Immature natural killer cell (primary cell): ENCODE results near the gene TRIP12. TPM values are rescaled to one million over a fixed set of nuclear protein-coding genes. Genes with fewer than 3 reads are reported as not detected.

Experiments
- DNase-seq, 3 donors: peaks; one replicate each; pipeline ENCODE4 v3.0.0; 2022; ENCODE audit warnings: mixed read lengths in 1 of 3
- H3K27ac Mint-ChIP-seq, 6 donors: one replicate each; pipeline ENCODE4 v1.8.0; 2020; ENCODE audit warnings: mixed read lengths in 6 of 6, mild to moderate bottlenecking in 5 of 6, inconsistent platforms in 4 of 6, moderate library complexity in 3 of 6
- H3K27me3 Mint-ChIP-seq, 3 donors: one replicate each; pipeline ENCODE4 v1.8.0; 2020 to 2021; ENCODE audit warnings: low read depth in 3 of 3, mild to moderate bottlenecking in 3 of 3, mixed read lengths in 3 of 3, moderate library complexity in 3 of 3, inconsistent platforms in 1 of 3
- H3K36me3 Mint-ChIP-seq, 3 donors: one replicate each; pipeline ENCODE4 v1.8.0; 2020; ENCODE audit warnings: mixed read lengths in 3 of 3, inconsistent platforms in 2 of 3, mild to moderate bottlenecking in 2 of 3
- H3K4me1 Mint-ChIP-seq, 2 donors: one replicate each; pipeline ENCODE4 v1.8.0; 2020; ENCODE audit warnings: inconsistent platforms in 2 of 2, mild to moderate bottlenecking in 2 of 2, mixed read lengths in 2 of 2, moderate library complexity in 1 of 2
- H3K4me3 Mint-ChIP-seq, 5 donors: one replicate each; pipeline ENCODE4 v1.8.0; 2020; ENCODE audit warnings: mild to moderate bottlenecking in 5 of 5, mixed read lengths in 5 of 5, inconsistent platforms in 3 of 5, moderate library complexity in 3 of 5
- H3K9me3 Mint-ChIP-seq, 6 donors: one replicate each; pipeline ENCODE4 v1.8.0; 2020; ENCODE audit warnings: mild to moderate bottlenecking in 6 of 6, mixed read lengths in 6 of 6, inconsistent platforms in 4 of 6, moderate library complexity in 3 of 6
- polyA plus RNA-seq, 3 donors: library from polyadenylated mRNA; unstranded; fragments of 300-500 nt; fragmentation: Illumina TruSeq; gene quantifications; one replicate each; pipeline ENCODE4 v1.2.3, GENCODE V29; 2021

The TRIP12 gene
- polyA plus RNA-seq, 3 donors from 2014 or later = 13.5 to 69.4 (median 26.0) TPM

DNA sequence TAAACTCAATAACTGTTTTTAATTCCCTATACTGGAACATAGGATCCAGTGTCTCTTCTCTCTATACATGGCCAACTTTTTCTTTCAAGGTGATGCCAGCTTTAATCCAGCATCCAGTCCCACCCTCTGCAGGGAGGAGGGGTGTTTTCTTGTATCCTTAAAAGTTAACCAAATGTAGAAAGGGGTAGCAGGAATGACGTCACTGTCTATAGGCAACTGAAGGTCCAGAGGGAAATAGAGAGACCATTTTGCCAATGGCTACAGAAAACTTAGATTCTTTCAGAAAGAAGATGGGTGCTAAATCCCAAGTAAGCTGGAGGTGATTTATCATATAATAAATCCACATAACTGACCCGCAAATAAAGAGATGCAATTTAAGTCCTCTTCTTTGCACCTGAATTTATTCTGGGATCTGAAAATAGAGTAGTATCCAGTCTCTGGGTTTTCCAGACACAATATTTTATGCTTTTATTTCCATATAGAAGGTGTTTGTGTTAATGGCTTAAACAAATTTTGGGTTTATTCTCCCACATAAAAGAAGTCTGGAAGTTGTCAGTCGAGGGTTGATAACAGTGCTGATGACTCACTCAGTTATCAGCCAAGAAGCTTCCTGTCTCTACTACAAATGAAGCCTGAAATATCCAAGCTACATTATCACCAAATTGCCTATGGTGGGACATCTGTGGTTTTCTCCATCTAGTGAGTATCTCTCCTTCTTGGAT, 201.7 kb downstream of the TRIP12 start:
- Mint-ChIP-seq H3K36me3 (no peaks in the 10 kb centered on the region), H3K27ac (no peak overlapping the region), H3K4me3 (no peak overlapping the region), H3K27me3 (peaks cover 11 to 29% (median 28%) of the 10 kb centered on the region in 3 donors), H3K4me1 (peaks cover 5 to 15% of the 10 kb centered on the region in 2 donors), H3K9me3 (peaks cover 0 to 2% (median 0%) of the 10 kb centered on the region in 6 donors)
- DNase-seq = no peak

DNA sequence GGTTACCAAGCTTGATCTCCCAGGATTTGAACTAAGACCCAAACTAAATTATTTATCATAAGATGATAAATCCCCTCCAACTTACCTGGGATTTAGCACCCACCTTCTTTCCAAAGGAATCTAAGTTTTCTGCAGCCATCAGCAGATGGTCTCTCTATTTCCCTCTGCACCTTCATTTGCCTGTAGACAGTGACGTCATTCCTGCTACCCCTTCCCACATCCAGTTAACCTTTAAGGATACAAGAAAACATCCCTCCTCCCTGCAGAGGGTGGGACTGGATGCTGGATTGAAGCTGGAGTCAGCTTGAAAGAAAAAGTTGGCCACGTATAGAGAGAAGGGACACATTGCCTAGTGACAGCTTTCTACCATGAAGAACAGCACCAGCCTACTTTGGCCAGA, 203.8 kb downstream of the TRIP12 start:
- no peaks in the 10 kb centered on the region for H3K9me3 Mint-ChIP-seq
- H3K4me1 Mint-ChIP-seq = peaks cover 7 to 19% of the 10 kb centered on the region in 2 donors
- H3K27me3 Mint-ChIP-seq = peaks cover 11 to 29% (median 27%) of the 10 kb centered on the region in 3 donors
- no peak overlapping the region for H3K4me3 Mint-ChIP-seq
- DNase-seq = no peak
- H3K27ac Mint-ChIP-seq = no peak overlapping the region
- no peaks in the 10 kb centered on the region for H3K36me3 Mint-ChIP-seq

GRCh38 chr2:229715895-229716507, 205.8 kb downstream of the TRIP12 start:
- peaks cover 19 to 47% (median 24%) of the 10 kb centered on the region in 3 donors for H3K27me3 Mint-ChIP-seq
- H3K4me1 Mint-ChIP-seq = peaks cover 10 to 22% of the 10 kb centered on the region in 2 donors
- no peaks in the 10 kb centered on the region for H3K36me3 Mint-ChIP-seq
- H3K4me3 Mint-ChIP-seq = peak overlapping the region; percentile 15 to 65 (median 27)
- DNase-seq = no peak
- no peaks in the 10 kb centered on the region for H3K9me3 Mint-ChIP-seq
- no peak overlapping the region for H3K27ac Mint-ChIP-seq

- Mint-ChIP-seq H3K9me3 (no peaks in the 10 kb centered on the region), H3K27me3 (peaks cover 21 to 56% (median 28%) of the 10 kb centered on the region in 3 donors), H3K27ac (no peak overlapping the region), H3K36me3 (no peaks in the 10 kb centered on the region), H3K4me3 (peak overlapping the region in 3 of 5 donors; percentile 18 to 60 (median 33)), H3K4me1 (peaks cover 10 to 22% of the 10 kb centered on the region in 2 donors)
- peak in 2 of 3 donors; percentile 3 to 7 for DNase-seq
Observed at GRCh38 chr2:229714736-229715541, 206.9 kb downstream of the TRIP12 start.

GRCh38 chr2:229714080-229714735, 207.6 kb downstream of the TRIP12 start, which contains the start of gene DNER:
DNER (minus strand) TSS chr2:229714555; CDS start chr2:229714423, 132 bp downstream.
- Mint-ChIP-seq H3K4me3 (peak within 1 kb of the TSS; percentile 30 to 67 (median 46)), H3K4me1 (peaks cover 10 to 22% of the 10 kb centered on the region in 2 donors), H3K27ac (no peak within 1 kb of the TSS), H3K27me3 (peaks cover 19 to 58% (median 25%) of the 10 kb centered on the region in 3 donors), H3K36me3 (no peaks in the 10 kb centered on the region), H3K9me3 (no peaks in the 10 kb centered on the region)
- DNase-seq = peak in 2 of 3 donors; percentile 3 to 6

Other genes with a start within 250 kb of the TRIP12 start
- not detected for gene DNER, start 207.5 kb downstream of the TRIP12 start, polyA plus RNA-seq
- 1 to 10 TPM in 2 of 3 donors, under 1 TPM in 1; 0.41 to 3.7 (median 1.3) TPM for gene FBXO36, start 494 bp upstream of the TRIP12 start, polyA plus RNA-seq
- gene SLC16A14, start 146.9 kb upstream of the TRIP12 start, polyA plus RNA-seq = under 1 TPM in 2 of 3 donors, not detected in 1; 0.12 to 0.15 TPM